Measurements from ENCODE around the gene GPC6.

Gene GPC6

GRCh38 chr13:93932901-93933300 lies 706.3 kb downstream of the GPC6 start:
- H3K4me3 ChIP-seq (ENCODE audit: low read length) = no peak overlapping the region
- TF ChIP-seq CTCF (conservative IDR thresholded peaks at IDR 0.05; ENCODE audit: low read depth, low read length) = no peak
- DNase-seq (ENCODE audit: low read depth) = no peak

- no peak overlapping the region for H3K4me3 ChIP-seq (ENCODE audit: low read length)
- DNase-seq (ENCODE audit: low read depth) = no peak
- TF ChIP-seq CTCF (conservative IDR thresholded peaks at IDR 0.05; ENCODE audit: low read depth, low read length) = no peak
Observed at GRCh38 chr13:93936901-93937300, 710.3 kb downstream of the GPC6 start.

GRCh38 chr13:93941444-93941843 lies 714.8 kb downstream of the GPC6 start:
- TF ChIP-seq CTCF (conservative IDR thresholded peaks at IDR 0.05; ENCODE audit: low read depth, low read length) = no peak
- no peak overlapping the region for H3K4me3 ChIP-seq (ENCODE audit: low read length)
- no peak for DNase-seq (ENCODE audit: low read depth)

GRCh38 chr13:93942016-93942415 lies 715.4 kb downstream of the GPC6 start:
- no peak for TF ChIP-seq CTCF (conservative IDR thresholded peaks at IDR 0.05; ENCODE audit: low read depth, low read length)
- no peak for DNase-seq (ENCODE audit: low read depth)

GRCh38 chr13:93945621-93946020 lies 719.0 kb downstream of the GPC6 start:
- no peak overlapping the region for H3K4me3 ChIP-seq (ENCODE audit: low read length)
- TF ChIP-seq CTCF (conservative IDR thresholded peaks at IDR 0.05; ENCODE audit: low read depth, low read length) = no peak
- DNase-seq (ENCODE audit: low read depth) = no peak

More at GRCh38 chr13:93942016-93942415, 715.4 kb downstream of the GPC6 start:
- H3K4me3 ChIP-seq (ENCODE audit: low read length) = no peak overlapping the region

GRCh38 chr13:93946994-93947393 lies 720.4 kb downstream of the GPC6 start:
- H3K4me3 ChIP-seq (ENCODE audit: low read length) = no peak overlapping the region
- TF ChIP-seq CTCF (conservative IDR thresholded peaks at IDR 0.05; ENCODE audit: low read depth, low read length) = no peak
- DNase-seq (ENCODE audit: low read depth) = no peak

- TF ChIP-seq CTCF (conservative IDR thresholded peaks at IDR 0.05; ENCODE audit: low read depth, low read length) = no peak
- no peak overlapping the region for H3K4me3 ChIP-seq (ENCODE audit: low read length)
- no peak for DNase-seq (ENCODE audit: low read depth)
Observed at GRCh38 chr13:93947651-93948050, 721.0 kb downstream of the GPC6 start.
